GM21360 (cell line): ENCODE results near the gene ENTPD8.

Source experiments
- ATAC-seq: cut with Tn5 transposase; IDR thresholded peaks from one replicate; pipeline ENCODE4 v1.9.1; 2021; ENCODE audit warnings: mild to moderate bottlenecking, moderate library complexity; ENCODE audit not compliant: unreplicated experiment

ENTPD8 gene

DNA sequence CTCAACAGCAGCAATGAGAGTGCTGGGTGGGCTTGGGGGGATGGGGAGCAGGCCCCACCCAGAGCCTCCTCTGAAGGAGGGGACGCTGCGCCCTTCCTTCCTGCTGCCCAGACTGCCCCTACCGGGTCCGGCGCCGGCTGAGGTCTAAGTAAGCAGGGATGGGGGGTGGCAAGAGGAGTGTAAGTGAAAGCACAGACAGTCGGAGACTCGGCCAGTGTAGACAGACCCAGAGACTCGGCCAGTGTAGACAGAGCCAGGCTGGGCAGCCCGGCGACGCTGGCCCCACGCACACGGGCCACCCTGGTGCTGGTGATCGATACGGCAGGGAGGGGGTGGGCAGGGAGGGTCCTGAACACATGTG lies 7.4 kb upstream of the ENTPD8 start:
- ATAC-seq, result no peak

DNA sequence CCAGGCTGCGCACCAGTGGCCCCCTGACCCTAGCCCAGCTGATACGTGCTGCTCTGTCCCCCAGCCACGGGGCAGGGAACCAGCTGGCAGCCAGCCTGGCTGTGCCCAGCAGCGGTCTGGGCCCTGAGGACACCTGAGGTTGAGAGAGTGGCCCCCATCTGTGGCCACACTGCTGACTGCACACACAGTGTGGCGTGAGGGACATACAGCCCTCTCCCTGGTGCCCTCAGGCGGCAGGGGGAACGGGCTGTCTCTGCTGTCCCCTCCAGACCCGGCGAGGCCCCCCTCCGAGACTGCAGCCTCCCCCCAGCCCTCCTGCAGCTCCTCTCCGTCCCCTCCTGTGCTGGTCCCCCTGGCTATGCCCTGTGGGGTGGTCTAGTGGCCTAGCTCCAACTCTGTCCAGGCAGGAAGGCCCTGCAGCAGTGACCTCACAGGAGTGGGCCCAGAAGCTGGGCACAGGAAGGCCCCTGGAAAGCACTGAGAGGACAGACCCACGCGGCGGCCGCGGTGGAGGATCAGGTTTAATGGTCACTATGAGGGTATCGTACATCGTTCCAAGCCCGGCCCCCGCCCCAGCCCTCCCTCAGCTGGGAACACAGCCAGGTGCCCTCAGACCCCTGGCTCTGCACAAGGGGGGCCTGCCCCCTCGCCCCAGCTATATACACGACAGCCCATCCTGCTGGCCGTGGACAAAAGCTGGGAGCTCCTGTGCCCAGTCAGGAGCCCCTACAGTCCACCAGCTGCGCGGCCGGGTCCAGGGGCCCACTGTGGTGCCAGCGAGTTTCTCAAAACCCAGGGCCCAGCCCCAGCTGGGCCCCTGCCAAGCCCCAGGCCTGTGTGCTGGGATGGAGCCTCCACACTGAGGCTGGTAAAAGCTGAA lies 6.8 kb upstream of the ENTPD8 start:
- ATAC-seq, result no peak

DNA sequence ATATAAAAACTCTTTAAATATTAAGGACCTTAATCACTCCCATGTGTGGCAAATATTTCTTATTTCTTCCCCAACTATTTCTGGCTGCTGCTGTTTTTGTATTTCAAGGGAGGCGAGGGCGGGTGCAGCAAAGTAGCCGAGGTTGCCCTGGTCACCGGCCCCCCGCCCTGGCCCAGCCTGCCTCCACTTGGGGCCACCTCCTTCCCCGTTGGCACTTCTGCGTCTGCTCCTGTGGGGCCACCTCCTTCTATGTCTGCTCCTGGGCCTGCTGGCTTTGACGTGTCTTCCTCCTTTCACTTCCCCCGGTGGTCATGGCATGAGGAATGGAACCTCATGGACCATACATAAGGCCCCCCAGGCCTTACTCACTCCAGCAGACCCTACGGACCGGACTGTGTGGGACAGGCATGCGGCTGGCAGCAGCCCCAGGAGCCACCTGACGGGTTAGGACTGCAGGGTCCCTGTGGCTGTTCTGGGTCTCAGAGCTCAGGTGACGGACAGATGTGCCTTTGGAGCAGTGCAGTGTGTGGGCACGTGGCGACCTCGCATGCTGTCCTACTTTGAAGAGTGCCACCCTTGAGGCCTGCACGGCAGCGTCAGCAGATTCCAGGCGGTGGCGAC lies 5.8 kb upstream of the ENTPD8 start:
- ATAC-seq, result no peak

DNA sequence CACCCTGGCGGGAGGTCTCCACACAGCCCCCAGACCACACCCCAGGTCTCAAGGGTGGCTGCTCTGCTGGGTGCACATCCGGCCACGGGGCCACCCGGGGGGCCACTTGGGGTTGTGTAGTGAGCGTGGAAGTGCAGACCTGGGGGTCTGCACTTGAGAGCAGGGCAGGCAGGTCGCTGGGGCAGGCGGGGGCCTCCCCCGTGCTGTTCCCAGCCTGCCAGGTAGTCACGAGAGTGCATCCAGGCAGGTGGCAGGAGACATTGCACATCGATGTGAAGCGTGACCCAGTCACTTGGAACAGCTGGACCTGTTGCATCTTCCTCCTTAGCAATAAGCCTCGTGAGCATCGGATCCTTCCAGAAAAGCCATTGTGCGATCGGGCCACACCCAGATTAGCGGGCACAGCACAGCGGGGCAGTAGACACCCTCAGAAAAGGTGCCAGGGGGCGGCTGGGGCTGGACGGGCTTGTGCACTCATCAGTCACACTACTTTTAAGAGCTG lies 4.8 kb upstream of the ENTPD8 start:
- ATAC-seq, result no peak

DNA sequence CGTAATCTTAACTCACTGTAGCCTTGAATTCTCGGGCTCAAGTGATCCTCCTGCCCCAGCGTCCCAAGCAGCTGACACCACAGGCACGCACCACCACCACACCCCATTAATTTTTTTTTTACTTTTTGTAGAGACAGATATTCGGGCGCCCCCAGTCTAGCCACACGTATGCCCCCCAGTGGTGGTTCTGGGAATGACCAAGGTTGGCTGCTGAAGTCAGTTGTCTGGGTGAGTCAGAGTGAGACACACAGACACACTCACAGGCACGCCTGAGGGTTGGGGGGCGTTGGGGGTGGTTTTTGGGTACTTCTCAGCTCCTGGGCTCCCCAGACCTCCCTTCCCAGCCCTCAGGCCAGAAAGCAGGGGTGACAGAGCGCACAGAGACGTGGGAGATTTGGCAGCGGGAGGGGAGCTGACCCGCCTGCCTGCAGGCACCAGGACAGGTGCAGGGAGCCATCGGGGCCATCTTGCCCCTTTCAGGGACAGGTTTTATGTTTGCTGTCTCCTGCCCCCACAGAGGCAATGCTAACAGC lies 4.2 kb upstream of the ENTPD8 start:
- no peak for ATAC-seq

DNA sequence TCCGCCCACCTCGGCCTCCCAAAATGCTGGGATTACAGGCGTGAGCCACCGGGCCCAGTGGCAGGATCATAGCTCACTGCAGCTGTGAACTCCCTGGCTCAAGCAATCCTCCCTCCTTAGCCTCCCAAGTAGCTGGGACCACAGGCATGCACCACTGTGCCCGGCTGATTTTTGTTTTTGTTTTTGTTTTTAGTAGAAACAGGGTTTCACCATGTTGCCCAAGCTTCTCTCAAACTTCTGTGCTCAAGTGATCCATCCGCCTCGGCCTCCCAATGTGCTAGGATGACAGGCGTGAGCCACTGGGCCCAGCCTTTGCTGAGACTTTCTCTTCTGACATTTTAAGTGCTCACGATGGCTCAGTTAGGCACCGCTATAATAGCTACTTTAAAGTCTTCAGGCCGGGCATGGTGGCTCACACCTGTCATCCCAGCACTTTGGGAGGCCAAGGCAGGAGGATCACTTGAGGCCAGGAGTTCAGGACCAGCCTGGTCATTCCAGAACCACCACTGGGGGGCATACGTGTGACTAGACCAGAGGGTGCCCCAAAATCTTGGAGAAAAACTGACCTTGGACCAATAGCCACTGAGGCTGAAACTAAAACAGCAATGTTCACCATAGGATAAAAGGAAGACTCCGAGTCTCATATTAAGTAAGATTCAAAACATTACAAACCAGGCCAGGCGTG lies 3.1 kb upstream of the ENTPD8 start:
- ATAC-seq, result no peak

DNA sequence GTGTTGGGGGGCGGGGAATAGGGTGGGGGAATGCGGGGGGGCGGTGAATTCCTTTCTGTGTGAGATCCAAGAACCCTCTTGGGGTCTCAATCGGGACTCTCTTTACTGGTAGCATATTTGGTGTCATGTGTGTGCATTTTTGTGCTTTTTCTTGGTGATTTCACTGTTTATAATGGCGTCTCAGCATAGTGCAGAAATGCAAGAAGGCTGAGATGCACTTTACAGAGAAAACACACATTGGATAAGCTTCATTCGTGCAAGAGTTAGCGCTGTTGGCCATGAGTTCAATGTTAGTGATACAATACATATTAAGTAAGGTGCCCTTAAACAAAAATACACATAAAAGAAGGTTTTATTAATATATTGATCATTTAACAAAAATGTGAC lies 771 bp upstream of the ENTPD8 start:
- no peak for ATAC-seq

DNA sequence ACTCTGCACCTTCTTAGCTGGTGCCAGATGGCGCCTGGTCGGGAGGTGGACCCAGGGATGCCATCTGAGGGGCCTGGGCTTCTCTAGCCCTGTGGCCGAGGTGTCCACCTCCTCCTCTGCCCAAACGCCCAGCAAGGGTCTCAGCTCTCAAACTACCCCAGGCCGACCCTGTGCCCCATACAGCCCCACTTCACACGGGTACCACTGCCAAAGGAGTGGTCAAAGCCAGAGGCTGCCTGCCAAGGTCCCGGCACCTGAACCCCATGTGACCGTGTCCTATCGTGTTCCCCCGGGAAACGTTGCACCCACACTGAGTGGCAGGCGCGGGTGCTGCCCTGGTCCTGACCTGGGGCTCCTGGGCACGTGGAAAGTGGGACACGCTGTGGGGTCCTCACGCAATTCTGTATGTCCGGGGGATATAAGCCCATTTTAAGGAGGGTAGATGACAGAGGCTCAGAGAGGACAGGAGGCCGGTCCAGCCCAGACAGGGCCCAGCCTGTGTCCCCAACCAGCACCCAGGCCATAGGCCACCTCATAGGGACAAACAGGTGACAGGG lies 1.9 kb downstream of the ENTPD8 start:
- ATAC-seq, result no peak

DNA sequence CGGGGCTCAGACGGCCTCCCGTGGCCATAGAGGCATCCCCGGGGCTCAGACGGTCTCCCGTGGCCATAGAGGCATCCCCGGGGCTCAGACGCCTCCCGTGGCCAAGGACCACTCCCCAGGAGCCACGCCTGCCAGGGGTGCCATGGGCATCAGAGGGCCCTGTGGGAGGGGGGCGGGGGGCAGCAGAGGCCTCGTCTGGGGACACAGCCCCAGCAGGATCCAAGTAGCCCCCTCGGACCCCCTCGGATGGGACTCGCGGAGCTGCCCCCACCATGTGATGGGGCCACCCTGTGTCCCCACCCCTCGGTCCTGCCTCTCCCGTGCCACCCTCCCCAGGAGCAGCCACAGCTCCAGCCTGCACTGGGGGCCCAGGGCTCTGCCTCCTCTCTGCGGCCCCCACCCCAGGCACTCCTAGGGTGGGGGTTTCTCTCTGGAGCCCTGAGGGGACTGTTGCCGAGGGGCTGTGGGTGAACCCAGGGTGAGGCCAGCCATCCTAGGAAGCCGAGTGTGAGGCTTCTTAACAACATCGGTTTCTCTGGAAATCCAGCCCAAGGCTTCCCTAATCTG lies 2.5 kb downstream of the ENTPD8 start:
- ATAC-seq, result no peak

DNA sequence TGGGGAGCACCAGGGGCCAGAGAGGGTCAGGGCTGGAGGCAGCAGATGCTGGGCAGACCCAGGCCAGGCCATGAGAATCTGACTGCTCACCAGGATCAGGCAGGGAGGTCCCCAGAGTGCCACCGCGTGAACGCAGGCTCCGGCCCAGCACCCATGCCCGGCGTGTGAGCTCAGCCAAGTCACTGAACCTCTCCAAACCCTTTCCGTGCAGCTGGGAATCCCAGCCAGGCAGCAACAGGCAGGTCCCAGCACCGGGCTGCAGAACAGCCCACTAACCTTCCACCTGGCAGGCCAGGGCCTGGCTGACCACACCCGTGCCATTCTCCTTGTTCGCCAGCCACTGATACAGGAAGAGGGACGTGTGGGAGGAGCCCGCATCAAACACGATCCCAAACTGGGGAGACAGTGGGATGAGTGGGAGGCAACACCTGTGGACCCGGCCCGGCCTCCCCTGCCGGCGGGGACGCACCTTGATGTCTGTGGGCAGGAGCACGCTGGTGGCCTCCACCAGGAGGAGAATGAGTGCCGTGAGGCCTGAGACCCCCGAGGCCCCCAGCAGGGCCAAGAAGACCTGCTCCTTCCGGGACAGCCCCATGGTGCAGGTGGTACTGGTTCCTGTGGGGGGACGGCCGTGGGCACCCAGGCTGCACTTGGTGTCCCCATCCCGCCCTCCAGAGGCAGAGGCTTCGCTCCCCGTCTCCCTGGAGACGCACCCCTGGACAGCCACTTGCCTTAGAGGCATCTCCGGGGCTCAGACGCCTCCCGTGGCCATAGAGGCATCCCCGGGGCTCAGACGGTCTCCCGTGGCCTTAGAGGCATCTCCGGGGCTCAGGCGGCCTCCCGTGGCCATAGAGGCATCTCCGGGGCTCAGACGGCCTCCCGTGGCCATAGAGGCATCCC lies 3.2 kb downstream of the ENTPD8 start:
- ATAC-seq, result no peak

DNA sequence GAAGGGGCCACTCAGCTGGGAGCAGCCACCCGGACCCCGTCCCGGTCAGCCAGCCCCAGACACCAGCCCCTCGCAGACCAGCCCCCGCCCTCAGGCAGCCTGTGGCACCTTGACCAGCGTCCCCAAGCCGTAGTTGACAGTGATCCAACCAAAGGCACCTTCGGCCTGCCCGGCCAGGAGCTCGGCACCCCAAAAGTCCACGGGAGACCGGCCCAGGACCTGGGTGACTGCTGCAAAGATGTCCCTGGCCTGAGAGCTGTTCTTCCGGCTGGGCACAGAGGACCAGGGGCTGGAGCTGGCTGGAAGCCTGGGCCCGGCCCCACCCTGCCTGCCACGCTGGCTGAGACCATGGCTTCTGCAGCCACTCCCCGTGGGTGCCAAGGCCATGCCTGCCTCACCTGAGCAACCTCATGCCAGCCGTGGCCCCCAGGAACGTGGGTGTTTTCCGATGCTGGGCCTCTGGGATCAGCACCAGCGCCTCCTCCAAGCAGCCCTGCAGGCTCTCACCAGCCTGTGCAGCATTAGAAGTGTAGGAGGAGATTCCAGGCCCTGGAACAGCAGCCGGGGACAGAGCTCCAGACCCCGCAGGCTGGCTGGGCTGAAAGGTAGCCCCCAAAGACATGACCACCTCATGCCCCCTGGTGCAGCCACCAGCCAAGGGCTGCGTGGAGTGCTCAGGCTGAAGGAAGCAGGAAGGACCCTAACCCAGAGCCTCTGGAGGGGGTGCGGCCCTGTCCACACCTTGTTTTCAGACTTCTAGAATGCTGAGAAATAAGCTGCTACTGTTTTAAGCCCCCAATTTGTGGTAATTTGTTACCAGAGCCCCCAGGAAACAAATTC lies 4.2 kb downstream of the ENTPD8 start:
- no peak for ATAC-seq

DNA sequence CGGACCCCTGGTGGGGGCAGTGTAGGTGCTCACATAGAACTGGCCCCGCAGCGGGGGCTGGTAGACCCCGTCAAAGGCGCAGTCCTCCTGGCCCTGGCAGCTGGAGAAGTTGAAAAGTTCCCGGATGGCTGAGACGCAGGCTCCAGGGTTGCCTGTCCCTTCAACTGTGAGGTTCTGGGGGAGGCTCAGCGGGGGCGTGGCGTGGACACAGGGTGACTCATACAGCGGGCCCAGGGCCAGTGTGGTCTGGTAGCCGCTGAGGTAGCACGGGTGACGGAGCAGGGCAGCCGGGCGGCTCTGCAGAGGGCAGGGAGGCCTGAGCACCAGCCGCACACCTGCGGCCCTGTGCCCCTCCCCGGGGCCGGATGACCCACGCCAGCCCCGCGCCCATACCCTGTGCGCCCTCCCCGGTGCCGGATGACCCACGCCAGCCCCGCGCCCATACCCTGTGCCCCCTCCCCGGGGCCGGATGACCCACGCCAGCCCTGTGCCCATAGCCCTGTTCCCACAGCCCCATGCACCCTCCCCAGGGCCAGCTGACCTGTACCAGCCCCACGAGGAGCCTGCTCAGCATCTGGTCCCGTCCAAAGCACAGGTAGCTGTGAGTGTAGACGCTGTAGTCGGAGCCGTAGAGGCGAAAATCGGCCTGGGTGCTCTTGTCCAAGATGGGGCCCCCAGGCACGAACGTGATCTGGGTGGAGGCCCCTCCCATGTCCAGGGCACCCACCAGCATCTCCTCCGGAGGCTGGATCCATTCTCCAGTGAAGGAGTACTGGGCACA lies 5.0 kb downstream of the ENTPD8 start:
- no peak for ATAC-seq

DNA sequence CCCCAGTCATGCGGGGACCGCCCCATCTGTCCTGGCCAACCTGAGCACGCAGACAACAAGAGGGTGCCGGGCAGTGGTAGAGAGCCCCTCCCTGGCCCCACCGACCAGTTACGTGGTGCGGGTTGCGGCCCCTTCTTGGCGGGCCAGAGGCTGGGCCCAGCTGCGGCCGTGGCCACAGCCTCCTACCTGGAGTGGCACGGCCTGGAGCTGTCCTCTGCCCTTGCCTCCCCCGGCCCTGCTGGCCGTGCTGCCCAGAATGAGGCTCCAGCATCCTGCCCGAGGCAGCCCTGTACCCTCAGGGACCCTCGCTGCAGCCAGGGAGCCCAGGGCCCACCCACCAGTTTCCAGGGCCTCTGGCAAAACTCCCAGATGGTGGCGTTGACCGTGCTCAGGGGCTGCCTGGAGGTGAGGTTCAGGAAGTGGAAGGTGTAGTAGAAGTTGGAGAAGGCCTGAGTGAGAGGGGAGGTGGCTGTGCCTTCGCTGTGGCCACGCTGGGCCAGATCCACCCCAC lies 5.7 kb downstream of the ENTPD8 start:
- no peak for ATAC-seq

DNA sequence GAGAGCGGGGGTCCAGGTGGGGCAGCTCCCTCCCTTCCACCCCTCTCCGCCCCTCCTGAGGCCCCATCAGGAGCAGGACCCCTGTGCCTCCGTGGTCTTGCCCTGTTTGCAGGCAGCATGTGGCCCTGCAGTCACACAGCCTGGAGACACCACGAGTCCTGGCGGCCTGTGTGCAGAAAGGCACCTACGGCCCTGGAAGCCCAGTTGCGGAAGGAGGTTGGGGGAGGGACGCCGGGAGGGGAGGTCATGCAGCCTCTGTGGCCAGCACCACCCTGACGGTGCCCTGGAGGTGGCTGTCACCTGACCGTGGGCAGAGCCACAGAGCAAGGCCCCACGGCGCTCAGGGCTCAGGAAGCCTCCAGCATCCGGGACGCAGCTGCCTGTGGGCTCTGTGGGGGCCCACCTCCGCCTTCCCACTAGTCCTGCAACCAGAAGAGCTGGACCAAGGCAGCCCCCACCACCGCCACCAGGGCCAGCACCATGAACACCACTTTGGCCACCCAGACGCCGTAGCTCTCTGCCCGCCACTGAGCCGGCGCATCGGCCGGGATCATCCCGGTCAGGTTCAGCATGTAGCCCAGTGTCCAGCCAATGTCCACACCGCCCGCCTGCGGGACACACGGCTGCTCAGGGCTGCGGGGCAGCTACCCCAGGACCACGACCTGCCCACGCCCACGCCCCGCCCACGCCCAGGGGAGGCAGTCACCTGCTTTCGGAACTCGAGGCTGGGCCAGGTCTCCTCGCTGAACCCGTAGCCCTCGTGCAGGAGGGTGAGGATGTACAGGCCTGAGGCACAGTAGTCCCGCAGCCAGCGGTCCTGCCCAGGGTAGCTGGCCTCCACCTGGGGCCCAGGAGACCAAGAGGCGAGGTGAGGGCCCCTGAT lies 6.4 kb downstream of the ENTPD8 start:
- ATAC-seq, result no peak

DNA sequence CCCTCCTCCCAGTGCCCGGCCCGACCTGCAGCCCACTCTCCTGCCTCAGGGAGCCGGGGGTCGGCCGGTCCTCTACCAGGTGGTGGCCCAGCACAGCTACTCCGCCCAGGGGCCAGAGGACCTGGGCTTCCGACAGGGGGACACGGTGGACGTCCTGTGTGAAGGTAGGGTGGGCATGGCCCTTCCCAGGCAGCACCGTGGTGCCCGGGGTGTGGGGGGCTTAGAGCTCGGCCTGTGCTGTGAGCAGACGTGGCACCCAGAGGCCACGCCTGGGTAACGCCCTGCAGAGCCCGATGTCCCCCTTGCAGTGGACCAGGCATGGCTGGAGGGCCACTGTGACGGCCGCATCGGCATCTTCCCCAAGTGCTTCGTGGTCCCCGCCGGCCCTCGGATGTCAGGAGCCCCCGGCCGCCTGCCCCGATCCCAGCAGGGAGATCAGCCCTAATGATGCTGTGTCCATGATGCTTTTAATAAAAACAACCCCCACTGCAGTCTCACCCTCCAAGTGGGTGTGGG lies 7.2 kb downstream of the ENTPD8 start:
- no peak for ATAC-seq

DNA sequence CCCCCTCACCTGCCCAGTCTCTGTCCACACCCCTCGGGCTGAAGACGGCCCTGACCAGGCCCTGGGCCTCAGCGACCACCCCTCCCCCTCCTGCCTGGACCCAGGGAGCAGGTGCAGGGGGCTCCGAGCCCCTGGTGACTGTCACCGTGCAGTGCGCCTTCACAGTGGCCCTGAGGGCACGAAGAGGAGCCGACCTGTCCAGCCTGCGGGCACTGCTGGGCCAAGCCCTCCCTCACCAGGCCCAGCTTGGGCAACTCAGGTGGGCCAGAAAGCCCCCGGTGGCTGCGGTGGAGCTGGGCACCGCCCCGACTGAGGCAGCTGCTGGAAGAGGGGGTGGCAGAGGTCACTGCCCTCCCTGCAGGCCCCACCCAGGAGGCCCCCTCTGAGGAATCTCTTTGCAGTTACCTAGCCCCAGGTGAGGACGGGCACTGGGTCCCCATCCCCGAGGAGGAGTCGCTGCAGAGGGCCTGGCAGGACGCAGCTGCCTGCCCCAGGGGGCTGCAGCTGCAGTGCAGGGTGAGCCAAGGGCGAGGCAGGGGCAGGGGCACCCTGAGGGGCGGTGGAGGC lies 7.7 kb downstream of the ENTPD8 start:
- no peak for ATAC-seq
